Gastroesophageal sphincter (tissue), 4 donors: ENCODE results near the gene SFSWAP. TPM values are rescaled to one million over a fixed set of nuclear protein-coding genes. Genes with fewer than 3 reads are reported as not detected.
A peak's percentile ranks its signal among the peaks of the same experiment; 100 is the strongest.
"Not testable (repeated sequence)": the region's sequence is repeated elsewhere in the genome, so short reads cannot be mapped to it uniquely, and the experiment has no call there.

Experiments
- ATAC-seq: fragments of 150-250 bp; one replicate; pipeline ENCODE4 v1.9.1; 2016; ENCODE audit warnings: mild to moderate bottlenecking, moderate library complexity
- H3K27ac ChIP-seq, 4 donors: fragments of 200-600 bp; sonication (generic) in 3 of 4; 1 replicate in 3 of 4; 2 replicates in 1 of 4; pipeline ENCODE4 v1.5.1; 2016 to 2019
- H3K27me3 ChIP-seq: fragments of 200-600 bp; sonication (generic); one replicate; pipeline ENCODE4 v1.5.1; 2019
- H3K36me3 ChIP-seq, 2 donors: fragments of 200-600 bp; sonication (generic); one replicate each; pipeline ENCODE4 v1.5.1; 2019; ENCODE audit warnings: control low read depth in 1 of 2
- H3K4me1 ChIP-seq, 3 donors: fragments of 200-600 bp; sonication (generic); 1 replicate in 2 of 3; 2 replicates in 1 of 3; pipeline ENCODE4 v1.5.1; 2016 to 2019; ENCODE audit warnings: control low read depth in 2 of 3
- H3K4me3 ChIP-seq, 2 donors: fragments of 200-600 bp; sonication (generic); one replicate each; pipeline ENCODE4 v1.5.1; 2019; ENCODE audit warnings: mild to moderate bottlenecking in 1 of 2, moderate library complexity in 1 of 2
- H3K9me3 ChIP-seq, 3 donors: fragments of 200-600 bp; sonication (generic); one replicate each; pipeline ENCODE4 v1.5.1; 2017 to 2019; ENCODE audit warnings: control low read depth in 2 of 3
- EP300 ChIP-seq: sonication (generic); formaldehyde crosslinking; IDR thresholded peaks from one replicate; pipeline ENCODE4 v1.6.1; 2017; ENCODE audit warnings: antibody characterized with exemption, mild to moderate bottlenecking
- POLR2A ChIP-seq, 2 donors: fragments of 450-650 bp; IDR thresholded peaks; one replicate each; pipeline ENCODE4 v1.6.1; 2017; ENCODE audit warnings: antibody characterized with exemption in 2 of 2, mild to moderate bottlenecking in 2 of 2, moderate library complexity in 1 of 2
- POLR2AphosphoS5 ChIP-seq: sonication (generic); formaldehyde crosslinking; IDR thresholded peaks from one replicate; pipeline ENCODE4 v1.6.1; 2017; ENCODE audit warnings: antibody characterized with exemption
- WGBS, 2 donors: methylation state at CpG; one replicate each; pipeline ENCODE4 v1.1.5; 2018; ENCODE audit warnings: low coverage in 1 of 2; 5-methylcytosine and 5-hydroxymethylcytosine counted together
- total RNA-seq, 4 donors: library from RNA; depleted of rRNA; stranded (reverse); fragments of >200 nt; gene quantifications; one replicate each; pipeline ENCODE4 v1.1.0, GENCODE V29; 2016
- TF ChIP-seq, protein P1 (sequence below), 4 experiments: fragments of 200-600 bp in 2 of 4; fragments of 450-650 bp in 2 of 4; sonication (generic) in 1 of 4; IDR thresholded peaks; one replicate each; pipeline ENCODE4 v1.5.1; 2017 to 2019; ENCODE audit warnings: antibody characterized with exemption in 4 of 4, mild to moderate bottlenecking in 2 of 4, moderate library complexity in 2 of 4

Gene SFSWAP
- total RNA-seq, 4 donors from 2014 or later, result 22.4 to 50.4 (median 32.5) TPM

DNA sequence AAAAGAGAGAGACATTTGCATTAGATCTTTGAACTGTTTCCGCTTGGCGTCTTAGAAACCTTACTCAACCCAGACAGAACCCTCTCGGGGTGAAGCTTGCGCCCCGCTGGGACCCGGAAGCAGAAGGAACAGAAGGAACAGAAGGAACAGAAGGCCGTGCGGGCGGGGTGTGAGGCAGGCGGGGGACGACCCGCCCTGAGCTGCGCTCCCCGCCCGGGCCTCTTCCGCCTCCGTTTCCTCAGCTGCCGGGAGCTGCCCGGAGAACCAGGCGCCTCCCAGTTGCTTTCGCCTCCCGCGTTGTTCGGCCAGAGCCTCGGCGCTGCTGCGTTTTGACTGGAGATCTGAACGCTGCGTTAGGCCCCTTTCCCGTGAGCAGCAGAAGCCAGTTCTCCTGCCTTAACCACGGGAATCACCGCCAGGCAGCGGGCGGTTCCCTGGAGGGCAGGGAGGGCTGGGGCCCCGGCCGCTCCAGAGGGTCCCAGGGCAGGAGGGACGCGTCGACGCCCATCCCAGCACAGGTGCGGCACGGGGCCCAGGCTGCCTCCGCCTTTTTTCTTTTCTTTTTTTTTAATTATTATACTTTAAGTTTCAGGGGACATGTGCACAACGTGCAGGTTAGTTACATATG lies 98.0 kb downstream of the SFSWAP start:
- H3K4me1 ChIP-seq, result peaks cover 0 to 8% (median 3%) of the 10 kb centered on the region in 3 donors
- H3K9me3 ChIP-seq, result peaks cover 0 to 9% (median 0%) of the 10 kb centered on the region in 3 donors
- peaks cover 4% of the 10 kb centered on the region for H3K27me3 ChIP-seq
- 60 to 72% methylated on average over 1 to 13 of the region's 44 CpGs for WGBS, 2 donors
- no peaks in the 10 kb centered on the region for H3K36me3 ChIP-seq
- H3K4me3 ChIP-seq, result peak overlapping the region in 1 of 2 donors; percentile 28
- TF ChIP-seq, protein P1, sequence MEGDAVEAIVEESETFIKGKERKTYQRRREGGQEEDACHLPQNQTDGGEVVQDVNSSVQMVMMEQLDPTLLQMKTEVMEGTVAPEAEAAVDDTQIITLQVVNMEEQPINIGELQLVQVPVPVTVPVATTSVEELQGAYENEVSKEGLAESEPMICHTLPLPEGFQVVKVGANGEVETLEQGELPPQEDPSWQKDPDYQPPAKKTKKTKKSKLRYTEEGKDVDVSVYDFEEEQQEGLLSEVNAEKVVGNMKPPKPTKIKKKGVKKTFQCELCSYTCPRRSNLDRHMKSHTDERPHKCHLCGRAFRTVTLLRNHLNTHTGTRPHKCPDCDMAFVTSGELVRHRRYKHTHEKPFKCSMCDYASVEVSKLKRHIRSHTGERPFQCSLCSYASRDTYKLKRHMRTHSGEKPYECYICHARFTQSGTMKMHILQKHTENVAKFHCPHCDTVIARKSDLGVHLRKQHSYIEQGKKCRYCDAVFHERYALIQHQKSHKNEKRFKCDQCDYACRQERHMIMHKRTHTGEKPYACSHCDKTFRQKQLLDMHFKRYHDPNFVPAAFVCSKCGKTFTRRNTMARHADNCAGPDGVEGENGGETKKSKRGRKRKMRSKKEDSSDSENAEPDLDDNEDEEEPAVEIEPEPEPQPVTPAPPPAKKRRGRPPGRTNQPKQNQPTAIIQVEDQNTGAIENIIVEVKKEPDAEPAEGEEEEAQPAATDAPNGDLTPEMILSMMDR (IDR thresholded peaks at IDR 0.05), result no peak
- TF ChIP-seq POLR2AphosphoS5 (no peak), EP300 (no peak), POLR2A (IDR thresholded peaks at IDR 0.05) (no peak)
- H3K27ac ChIP-seq, result peak overlapping the region in 1 of 4 donors; percentile 38
- no peak for ATAC-seq

DNA sequence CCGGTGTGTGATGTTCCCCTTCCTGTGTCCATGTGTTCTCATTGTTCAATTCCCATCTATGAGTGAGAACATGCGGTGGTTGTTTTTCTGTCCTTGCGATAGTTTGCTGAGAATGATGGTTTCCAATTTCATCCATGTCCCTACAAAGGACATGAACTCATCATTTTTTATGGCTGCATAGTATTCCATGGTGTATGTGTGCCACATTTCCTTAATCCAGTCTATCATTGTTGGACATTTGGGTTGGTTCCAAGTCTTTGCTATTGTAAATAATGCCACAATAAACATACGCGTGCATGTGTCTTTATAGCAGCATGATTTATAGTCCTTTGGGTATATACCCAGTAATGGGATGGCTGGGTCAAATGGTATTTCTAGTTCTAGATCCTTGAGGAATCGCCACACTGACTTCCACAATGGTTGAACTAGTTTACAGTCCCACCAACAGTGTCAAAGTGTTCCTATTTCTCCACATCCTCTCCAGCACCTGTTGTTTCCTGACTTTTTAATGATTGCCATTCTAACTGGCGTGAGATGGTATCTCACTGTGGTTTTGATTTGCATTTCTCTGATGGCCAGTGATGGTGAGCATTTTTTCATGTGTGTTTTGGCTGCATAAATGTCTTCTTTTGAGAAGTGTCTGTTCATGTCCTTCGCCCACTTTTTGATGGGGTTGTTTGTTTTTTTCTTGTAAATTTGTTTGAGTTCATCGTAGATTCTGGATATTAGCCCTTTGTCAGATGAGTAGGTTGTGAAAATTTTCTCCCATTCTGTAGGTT lies 98.8 kb downstream of the SFSWAP start:
- not testable (repeated sequence) for H3K36me3 ChIP-seq, H3K4me1 ChIP-seq, H3K4me3 ChIP-seq, H3K9me3 ChIP-seq, H3K27me3 ChIP-seq, ATAC-seq, H3K27ac ChIP-seq
- WGBS, 2 donors, result 94% methylated on average over 6 of the region's 9 CpGs; no CpG with 5 or more reads in 1 of the 2 donors

DNA sequence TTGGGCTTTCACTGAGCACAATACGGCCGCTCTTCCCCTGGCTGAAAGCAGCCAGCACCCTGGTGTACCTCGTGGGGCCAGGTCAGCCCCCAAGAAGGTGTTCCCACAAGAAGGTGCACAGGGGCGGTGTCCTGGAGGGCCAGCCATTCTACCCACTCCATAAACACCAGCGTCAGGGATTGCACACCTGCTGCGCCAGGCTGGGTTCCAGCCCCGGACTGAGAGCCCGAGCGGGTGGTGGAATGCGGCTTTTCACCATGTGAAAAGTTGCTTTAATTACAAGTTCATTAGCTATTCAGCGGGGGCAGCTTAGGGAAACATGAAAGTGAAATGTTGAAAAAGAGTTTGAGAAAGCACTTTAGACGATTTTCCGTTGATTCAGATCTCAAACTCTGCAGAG lies 99.8 kb downstream of the SFSWAP start:
- no peak for ATAC-seq
- peaks cover 0 to 9% (median 0%) of the 10 kb centered on the region in 3 donors for H3K9me3 ChIP-seq
- 40 to 58% methylated on average over 1 to 4 of the region's 13 CpGs for WGBS, 2 donors

DNA sequence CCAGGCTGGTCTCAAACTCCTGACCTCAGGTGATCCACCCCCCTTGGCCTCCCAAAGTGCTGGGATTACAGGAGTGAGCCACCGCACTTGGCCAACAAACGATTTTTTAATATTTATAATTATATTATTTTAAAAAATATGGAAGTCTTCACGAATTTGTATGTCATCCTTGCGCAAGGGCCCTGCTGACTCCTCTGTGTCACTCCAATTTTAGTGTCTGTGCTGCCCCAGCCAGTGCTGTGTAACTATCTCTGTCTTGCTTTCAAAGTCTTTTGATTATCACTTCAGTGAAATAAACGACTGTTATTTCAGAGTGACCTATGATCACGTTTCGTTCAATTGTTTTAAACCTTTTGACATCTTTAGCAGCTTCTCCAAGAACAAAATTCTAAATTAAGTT lies 104.2 kb downstream of the SFSWAP start:
- peaks cover 0 to 9% (median 0%) of the 10 kb centered on the region in 3 donors for H3K9me3 ChIP-seq

More for the DNA sequence above, 99.8 kb downstream of the SFSWAP start:
- H3K36me3 ChIP-seq, result no peaks in the 10 kb centered on the region
- no peak overlapping the region for H3K4me3 ChIP-seq
- H3K27me3 ChIP-seq, result peaks cover 4% of the 10 kb centered on the region
- no peaks in the 10 kb centered on the region for H3K4me1 ChIP-seq
- TF ChIP-seq EP300, result no peak
- TF ChIP-seq POLR2AphosphoS5, result no peak
- TF ChIP-seq, protein P1 (IDR thresholded peaks at IDR 0.05), result no peak
- no peak for TF ChIP-seq POLR2A (IDR thresholded peaks at IDR 0.05)
- H3K27ac ChIP-seq, result no peak overlapping the region

GRCh38 chr12:131816495-131816894 lies 105.6 kb downstream of the SFSWAP start:
- TF ChIP-seq, protein P1 (IDR thresholded peaks at IDR 0.05), result no peak
- TF ChIP-seq POLR2AphosphoS5, result no peak
- TF ChIP-seq POLR2A (IDR thresholded peaks at IDR 0.05), result no peak
- WGBS, 2 donors, result 41 to 42% methylated on average over 2 of the region's 5 CpGs
- ATAC-seq, result no peak

More for the DNA sequence above, 104.2 kb downstream of the SFSWAP start:
- TF ChIP-seq, protein P1 (IDR thresholded peaks at IDR 0.05), result no peak
- TF ChIP-seq POLR2AphosphoS5 (no peak), EP300 (no peak), POLR2A (IDR thresholded peaks at IDR 0.05) (no peak)
- Histone ChIP-seq H3K36me3 (no peaks in the 10 kb centered on the region), H3K27me3 (peaks cover 4% of the 10 kb centered on the region), H3K27ac (no peak overlapping the region), H3K4me1 (no peaks in the 10 kb centered on the region), H3K4me3 (no peak overlapping the region)
- no peak for ATAC-seq
- 57 to 72% methylated on average over 5 to 7 of the region's 7 CpGs for WGBS, 2 donors

More at GRCh38 chr12:131816495-131816894, 105.6 kb downstream of the SFSWAP start:
- no peak overlapping the region for H3K4me3 ChIP-seq
- peaks cover 14% of the 10 kb centered on the region for H3K27me3 ChIP-seq
- no peak overlapping the region for H3K27ac ChIP-seq
- H3K4me1 ChIP-seq, result no peaks in the 10 kb centered on the region
- H3K9me3 ChIP-seq, result peaks cover 0 to 9% (median 0%) of the 10 kb centered on the region in 3 donors
- H3K36me3 ChIP-seq, result no peaks in the 10 kb centered on the region
